Measurements from ENCODE around the gene ETV6. TPM values are rescaled to one million over a fixed set of nuclear protein-coding genes. Genes with fewer than 3 reads are reported as not detected.

The ETV6 gene
- polyA plus RNA-seq, 4 donors = 9.6 to 15.9 (median 14.4) TPM

DNA sequence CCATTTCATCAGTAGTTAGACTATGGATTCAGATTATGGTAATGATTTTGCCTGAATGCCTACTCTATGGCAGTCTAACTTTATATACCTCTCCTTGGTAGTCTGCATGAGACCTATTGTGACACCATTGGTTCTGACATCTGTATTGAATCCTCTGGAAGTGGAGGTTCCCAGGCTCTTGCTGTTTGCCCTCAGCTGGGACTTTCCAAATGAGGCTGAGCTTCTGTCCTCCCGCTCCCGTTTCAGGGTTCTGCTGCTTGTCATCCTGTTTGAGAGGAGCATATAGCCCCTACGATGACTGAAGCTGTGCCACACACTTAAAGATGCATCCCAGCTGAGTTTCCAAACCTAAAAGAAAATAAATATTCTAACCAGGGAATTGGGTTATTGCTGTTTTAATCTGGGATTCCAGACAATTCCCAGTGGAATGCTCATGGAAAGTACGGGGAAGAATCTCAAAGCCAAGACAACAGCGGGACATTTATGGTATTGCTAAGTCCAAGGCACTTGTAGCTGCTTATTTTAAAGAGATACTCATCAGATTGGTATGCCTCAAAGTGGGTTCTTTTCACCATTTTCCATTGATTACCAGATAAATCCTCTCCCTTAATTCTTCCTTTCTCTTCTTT is 105.9 kb downstream of the ETV6 start:
- DNase-seq (ENCODE audit: low read depth in 4 of 4, low spot score in 3 of 4) = no peak

- DNase-seq (ENCODE audit: low read depth in 4 of 4, low spot score in 3 of 4) = no peak
Observed at GRCh38 chr12:11756022-11756421, 106.5 kb downstream of the ETV6 start.

DNA sequence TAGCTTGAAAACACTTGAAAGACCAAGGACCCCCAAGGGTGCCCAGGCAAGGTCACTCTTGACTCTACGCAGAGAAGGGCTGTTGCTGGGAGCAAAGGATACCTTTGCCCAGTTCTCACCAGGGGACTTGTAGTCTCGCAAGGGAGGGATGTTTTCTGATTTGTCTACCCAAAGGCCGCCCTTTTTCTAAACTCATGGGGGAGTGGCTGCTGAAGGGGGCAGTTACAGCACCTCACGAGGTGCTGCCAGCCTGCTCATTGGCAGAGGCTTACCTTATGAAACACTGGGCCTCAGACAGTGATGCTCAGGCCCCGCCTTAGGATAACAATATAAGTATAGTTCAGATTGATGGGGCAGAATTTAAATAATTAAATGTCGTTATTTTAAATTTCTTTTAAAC is 107.0 kb downstream of the ETV6 start:
- DNase-seq (ENCODE audit: low read depth in 4 of 4, low spot score in 3 of 4) = no peak

DNA sequence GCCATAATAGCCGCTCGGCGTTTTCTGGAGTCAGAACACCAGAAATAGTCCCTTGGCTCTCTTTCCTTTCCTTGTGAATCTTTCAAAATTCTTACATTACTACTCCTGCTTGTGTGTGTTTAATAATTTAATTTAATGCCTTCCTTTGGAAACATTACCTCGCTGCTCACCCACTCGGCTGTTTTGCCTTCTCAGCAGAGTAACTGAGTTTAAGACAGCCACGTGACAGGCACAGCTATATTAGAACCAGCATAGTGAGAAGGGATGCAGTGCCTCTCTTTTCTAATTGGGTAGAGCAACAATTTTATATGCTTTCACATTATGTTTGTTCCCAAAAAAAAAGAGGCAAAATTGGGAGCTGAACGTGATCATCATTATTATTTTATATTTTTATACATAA is 107.6 kb downstream of the ETV6 start:
- DNase-seq (ENCODE audit: low read depth in 4 of 4, low spot score in 3 of 4) = no peak

- DNase-seq (ENCODE audit: low read depth in 4 of 4, low spot score in 3 of 4) = no peak
Observed at GRCh38 chr12:11757531-11757930, 108.1 kb downstream of the ETV6 start.

DNA sequence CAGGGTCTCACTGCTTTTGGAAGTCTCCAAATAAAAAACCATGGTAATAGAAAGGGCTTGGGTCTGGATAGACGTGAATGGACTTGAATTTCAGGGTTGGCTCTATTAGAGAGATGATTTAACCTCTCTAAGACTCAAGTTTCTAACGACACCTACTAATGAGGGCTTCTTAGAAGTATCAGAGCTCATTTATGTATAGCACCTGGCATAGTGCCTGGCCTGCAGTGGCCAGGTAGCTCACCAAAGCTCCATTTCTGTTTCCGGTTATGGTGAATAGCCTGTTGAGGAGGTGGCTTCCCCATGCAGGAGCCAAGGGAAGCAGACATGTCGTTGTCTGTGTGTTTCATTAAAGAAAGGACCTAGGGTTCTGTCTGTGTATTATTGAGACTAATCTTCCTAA is 108.6 kb downstream of the ETV6 start:
- no peak for DNase-seq (ENCODE audit: low read depth in 4 of 4, low spot score in 3 of 4)

- peak in 1 of 4 donors; percentile 30 for DNase-seq (ENCODE audit: low read depth in 4 of 4, low spot score in 3 of 4)
Observed at GRCh38 chr12:11758510-11759493, 109.3 kb downstream of the ETV6 start.

DNA sequence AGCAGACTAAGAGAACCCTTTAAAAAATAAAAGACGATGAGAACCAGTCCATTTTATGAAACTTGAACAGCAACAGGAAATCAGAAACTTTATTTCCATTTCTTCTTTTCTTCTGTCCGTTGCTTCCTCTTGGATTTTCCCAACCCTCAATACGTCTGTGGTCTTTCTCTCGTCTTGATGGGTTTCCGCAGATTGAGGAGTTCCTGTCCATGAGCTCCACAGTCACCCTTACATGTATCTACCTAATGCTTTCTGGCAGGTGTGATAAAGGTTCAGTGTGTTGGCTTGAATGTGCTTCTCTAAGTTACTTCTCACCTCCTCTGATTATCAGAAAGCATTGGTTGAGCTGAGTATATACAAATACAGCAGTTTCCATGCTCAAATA is 110.0 kb downstream of the ETV6 start:
- no peak for DNase-seq (ENCODE audit: low read depth in 4 of 4, low spot score in 3 of 4)

GRCh38 chr12:11759899-11760298 is 110.4 kb downstream of the ETV6 start:
- no peak for DNase-seq (ENCODE audit: low read depth in 4 of 4, low spot score in 3 of 4)

DNA sequence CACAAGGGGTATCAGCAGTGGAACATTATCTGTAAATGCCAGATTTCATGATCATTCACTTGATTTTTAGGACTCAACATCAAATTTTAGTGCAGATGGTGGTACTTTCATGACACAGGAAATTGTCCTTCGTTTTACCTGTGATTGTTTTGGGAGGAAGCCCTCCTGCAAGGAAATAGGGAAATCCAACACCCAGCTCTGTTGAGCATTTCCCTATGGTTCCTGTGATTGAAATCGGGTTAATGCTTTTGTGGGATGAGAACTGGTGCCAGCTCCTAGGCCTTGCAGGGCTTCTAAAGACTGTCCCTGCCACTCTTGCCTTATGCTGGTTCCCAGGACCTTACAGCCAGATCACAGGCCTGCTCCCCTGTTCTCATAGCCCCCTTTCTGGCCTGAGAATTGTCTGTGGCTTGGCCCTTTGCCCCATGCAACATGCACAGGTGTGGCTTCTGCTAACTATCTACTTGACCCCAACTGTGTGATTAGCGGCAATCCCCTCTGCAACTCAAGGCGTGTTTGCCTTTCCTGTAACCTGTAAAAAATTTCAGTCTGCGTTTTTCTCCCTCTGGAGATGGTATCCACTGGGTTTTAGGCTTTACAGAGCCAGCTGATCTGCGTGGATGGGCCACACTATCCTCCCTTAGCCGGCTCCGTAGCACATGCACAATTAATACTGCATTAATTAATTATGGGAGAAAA is 112.5 kb downstream of the ETV6 start:
- no peak for DNase-seq (ENCODE audit: low read depth in 4 of 4, low spot score in 3 of 4)

- DNase-seq (ENCODE audit: low read depth in 4 of 4, low spot score in 3 of 4) = no peak
Observed at GRCh38 chr12:11762723-11763326, 113.4 kb downstream of the ETV6 start.

DNA sequence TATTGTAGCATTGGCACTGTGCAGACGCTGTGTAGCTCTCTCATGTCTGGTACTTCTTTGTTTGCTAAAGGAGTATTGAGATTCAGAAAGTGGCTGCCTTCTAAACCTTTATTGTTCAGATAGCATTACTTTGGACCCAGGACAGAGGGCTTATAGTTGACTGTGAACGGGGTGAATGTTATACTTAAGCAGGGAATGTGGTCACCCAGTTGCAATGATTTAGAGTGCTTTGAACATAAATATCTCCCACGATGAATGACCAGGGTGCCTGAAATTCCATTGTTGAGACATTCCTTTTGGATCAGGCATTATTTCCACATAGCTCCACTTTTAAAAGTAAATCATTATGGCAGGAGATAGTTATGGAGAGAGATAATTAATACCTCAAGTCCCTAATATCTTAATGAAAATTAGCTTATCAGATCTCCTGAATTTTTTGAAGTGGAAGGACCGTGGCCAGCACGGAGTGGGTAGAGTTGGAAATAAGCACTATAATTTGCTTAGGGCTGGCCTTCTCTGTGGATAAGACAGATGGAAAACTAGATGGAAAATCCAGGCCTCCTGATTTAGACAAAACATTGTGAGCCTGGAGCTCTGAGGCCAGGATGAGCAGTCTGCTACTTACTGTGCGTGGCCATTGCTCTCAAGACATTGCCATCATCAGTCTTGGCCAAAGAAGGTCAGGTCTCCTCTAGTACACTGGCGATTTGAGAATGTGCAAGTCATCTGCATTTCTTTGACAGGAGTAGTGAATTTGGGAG is 114.5 kb downstream of the ETV6 start:
- no peak for DNase-seq (ENCODE audit: low read depth in 4 of 4, low spot score in 3 of 4)

DNA sequence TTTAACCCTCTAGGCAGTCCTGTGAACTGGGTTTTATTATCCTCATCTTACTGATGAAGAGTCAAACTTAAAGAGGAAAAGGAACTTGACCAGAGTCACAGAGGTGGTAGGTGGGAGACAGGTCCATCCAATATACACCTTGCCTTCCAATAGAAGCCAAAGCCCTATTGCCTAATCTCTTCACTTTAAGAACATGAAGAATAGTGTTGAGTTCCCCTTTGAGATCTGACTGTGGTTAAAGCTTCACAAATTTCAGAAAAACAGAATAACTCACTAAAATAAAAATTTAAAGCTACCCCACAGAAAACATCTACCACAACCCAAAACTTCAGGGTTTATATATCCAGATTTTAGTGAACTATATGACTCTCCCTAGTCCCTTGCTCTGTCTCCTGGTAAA is 115.4 kb downstream of the ETV6 start:
- no peak for DNase-seq (ENCODE audit: low read depth in 4 of 4, low spot score in 3 of 4)

DNA sequence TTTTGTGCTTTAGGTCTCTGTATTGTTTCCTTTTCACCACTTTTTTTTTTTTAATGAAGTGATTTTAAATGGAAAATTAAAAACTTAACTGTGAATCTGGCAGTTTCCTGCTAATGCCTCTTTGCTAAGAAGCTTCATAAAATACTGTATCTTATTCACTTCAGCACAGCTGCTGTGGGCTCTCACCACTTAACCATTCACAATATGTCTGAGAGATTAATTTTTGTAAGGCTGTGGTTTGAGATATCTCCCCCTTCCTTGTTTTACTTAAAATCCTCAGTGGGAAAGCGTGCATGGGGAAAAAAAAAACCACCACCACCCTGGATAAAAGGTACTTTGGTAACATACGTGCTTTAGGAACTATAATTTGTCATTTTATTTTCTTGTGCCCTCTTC is 115.9 kb downstream of the ETV6 start:
- DNase-seq (ENCODE audit: low read depth in 4 of 4, low spot score in 3 of 4) = no peak

- DNase-seq (ENCODE audit: low read depth in 4 of 4, low spot score in 3 of 4) = peak in 2 of 4 donors; percentile 26 to 48
Observed at GRCh38 chr12:11765817-11766794, 116.6 kb downstream of the ETV6 start.

- no peak for DNase-seq (ENCODE audit: low read depth in 4 of 4, low spot score in 3 of 4)
Observed at GRCh38 chr12:11767029-11767724, 117.7 kb downstream of the ETV6 start.

DNA sequence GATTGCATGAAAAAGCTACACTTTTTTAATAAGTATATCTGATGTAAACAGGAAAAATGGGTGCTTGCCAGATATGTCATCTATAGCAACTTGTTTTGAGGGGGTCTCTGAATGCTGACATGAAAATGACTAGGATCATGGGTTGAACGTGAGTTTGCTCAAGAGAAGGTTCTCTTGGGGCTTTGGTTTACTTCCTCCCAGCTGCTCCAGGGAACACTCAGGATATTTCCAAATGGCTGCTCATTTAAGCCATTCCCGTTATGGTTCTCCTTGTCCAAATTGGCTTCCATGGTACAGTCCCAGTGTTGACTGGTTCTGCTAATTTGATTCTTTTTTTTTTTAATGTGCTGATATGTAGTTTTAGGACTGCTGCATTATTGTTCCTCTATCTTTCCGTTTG is 118.3 kb downstream of the ETV6 start:
- DNase-seq (ENCODE audit: low read depth in 4 of 4, low spot score in 3 of 4) = no peak

GRCh38 chr12:11768233-11768965 is 118.9 kb downstream of the ETV6 start:
- DNase-seq (ENCODE audit: low read depth in 4 of 4, low spot score in 3 of 4) = no peak

Data from left renal pelvis (tissue), 4 donors.